BLaER1 treated with 17β-estradiol and CSF1 and Interleukin-3, amounts not matched to agents 10 nM and 100 nM (cell line): ENCODE data around the gene EEF1A2.

ENCODE experiments used
- H3K27ac ChIP-seq, 11 experiments: shearing (Covaris generic); formaldehyde crosslinking; 2 replicates each; pipeline ENCODE4 v1.8.1; 2022
- H3K27me3 ChIP-seq, 11 experiments: shearing (Covaris generic); formaldehyde crosslinking; 2 replicates each; pipeline ENCODE4 v1.8.1; 2022
- H3K36me3 ChIP-seq, 11 experiments: shearing (Covaris generic); formaldehyde crosslinking; 2 replicates each; pipeline ENCODE4 v1.8.1; 2022
- H3K4me1 ChIP-seq, 10 experiments: shearing (Covaris generic); formaldehyde crosslinking; 2 replicates each; pipeline ENCODE4 v1.8.1; 2022
- H3K4me2 ChIP-seq, 11 experiments: shearing (Covaris generic); formaldehyde crosslinking; 2 replicates each; pipeline ENCODE4 v1.8.1; 2022
- H3K4me3 ChIP-seq, 10 experiments: shearing (Covaris generic); formaldehyde crosslinking; 2 replicates each; pipeline ENCODE4 v1.8.1; 2022
- H3K9ac ChIP-seq, 11 experiments: shearing (Covaris generic); formaldehyde crosslinking; 2 replicates each; pipeline ENCODE4 v1.8.1; 2022
- H3K9me3 ChIP-seq, 11 experiments: shearing (Covaris generic); formaldehyde crosslinking; replicated peaks in 1 of 11; 2 replicates each; pipeline ENCODE4 v1.8.1; 2022
- H4K20me1 ChIP-seq, 11 experiments: shearing (Covaris generic); formaldehyde crosslinking; 2 replicates each; pipeline ENCODE4 v1.8.1; 2022
- Cebpa-rat ChIP-seq, 11 experiments: shearing (Covaris generic); IDR thresholded peaks; 2 replicates each; pipeline ENCODE4 v1.8.1; 2022

The EEF1A2 gene

GRCh38 chr20:63527184-63527583 lies 28.3 kb upstream of the EEF1A2 start:
- no peak for TF ChIP-seq Cebpa-rat (IDR thresholded peaks at IDR 0.05)
- Histone ChIP-seq H4K20me1 (peaks cover 11 to 64% (median 26%) of the 10 kb centered on the region in 11 experiments; a peak in 21 of 22 replicates), H3K27ac (no peak overlapping the region), H3K9ac (no peak overlapping the region), H3K4me1 (peaks cover 13 to 38% (median 28%) of the 10 kb centered on the region in 10 experiments), H3K36me3 (peaks cover 13 to 18% (median 16%) of the 10 kb centered on the region in 11 experiments), H3K4me3 (no peak overlapping the region), H3K9me3 (peaks cover 8 to 12% (median 10%) of the 10 kb centered on the region in 11 experiments; a peak in 19 of 22 replicates), H3K27me3 (peaks cover 0 to 1% (median 0%) of the 10 kb centered on the region in 11 experiments; a peak in 1 of 22 replicates), H3K4me2 (no peak overlapping the region)

- H4K20me1 ChIP-seq: peaks cover 21 to 75% (median 37%) of the 10 kb centered on the region in 11 experiments; a peak in 21 of 22 replicates
- H3K36me3 ChIP-seq: peaks cover 16 to 20% (median 19%) of the 10 kb centered on the region in 11 experiments
- no peak for TF ChIP-seq Cebpa-rat (IDR thresholded peaks at IDR 0.05)
- H3K27ac ChIP-seq: no peak overlapping the region
- peak overlapping the region; percentile 38 to 68 (median 51); a peak in 20 of 22 replicates for H3K4me2 ChIP-seq
- no peaks in the 10 kb centered on the region for H3K27me3 ChIP-seq
- peaks cover 8 to 12% (median 10%) of the 10 kb centered on the region in 11 experiments; a peak in 19 of 22 replicates for H3K9me3 ChIP-seq
- H3K9ac ChIP-seq: no peak overlapping the region
- no peak overlapping the region for H3K4me3 ChIP-seq
- H3K4me1 ChIP-seq: peaks cover 20 to 47% (median 36%) of the 10 kb centered on the region in 10 experiments
Measured at GRCh38 chr20:63525971-63526370, 27.1 kb upstream of the EEF1A2 start.

GRCh38 chr20:63525185-63525584 lies 26.3 kb upstream of the EEF1A2 start:
- Histone ChIP-seq H3K9ac (no peak overlapping the region), H3K4me2 (0 out of 22 replicates have a peak overlapping the region, but pooled peaks of 2 of the 11 experiments have one; percentile 50 to 51), H3K9me3 (peaks cover 8 to 12% (median 10%) of the 10 kb centered on the region in 11 experiments; a peak in 19 of 22 replicates), H3K27me3 (no peaks in the 10 kb centered on the region), H3K27ac (no peak overlapping the region), H3K4me1 (peaks cover 20 to 41% (median 32%) of the 10 kb centered on the region in 10 experiments), H3K36me3 (peaks cover 16 to 20% (median 19%) of the 10 kb centered on the region in 11 experiments), H4K20me1 (peaks cover 21 to 75% (median 38%) of the 10 kb centered on the region in 11 experiments; a peak in 21 of 22 replicates), H3K4me3 (no peak overlapping the region)
- TF ChIP-seq Cebpa-rat (IDR thresholded peaks at IDR 0.05): no peak

GRCh38 chr20:63522981-63523611 lies 24.2 kb upstream of the EEF1A2 start:
- H3K4me2 ChIP-seq: peak overlapping the region in 2 of 11 experiments; percentile 19 to 21; a peak in 2 of 22 replicates
- peak overlapping the region in 1 of 10 experiments; percentile 9; a peak in 2 of 20 replicates for H3K4me3 ChIP-seq

GRCh38 chr20:63522091-63522868 lies 23.4 kb upstream of the EEF1A2 start:
- Histone ChIP-seq H3K9ac (peak overlapping the region in 9 of 11 experiments; percentile 26 to 65 (median 49); a peak in 16 of 22 replicates), H3K4me1 (peaks cover 29 to 64% (median 51%) of the 10 kb centered on the region in 10 experiments), H3K9me3 (peaks cover 8 to 12% (median 10%) of the 10 kb centered on the region in 11 experiments; a peak in 19 of 22 replicates), H3K36me3 (peaks cover 16 to 20% (median 19%) of the 10 kb centered on the region in 11 experiments), H3K4me2 (peak overlapping the region; percentile 65 to 100 (median 97); a peak in 21 of 22 replicates), H3K27me3 (no peaks in the 10 kb centered on the region; a peak in 1 of 22 replicates), H3K27ac (no peak overlapping the region), H4K20me1 (peaks cover 21 to 56% (median 38%) of the 10 kb centered on the region in 11 experiments; a peak in 21 of 22 replicates), H3K4me3 (peak overlapping the region in 5 of 10 experiments; percentile 17 to 47 (median 33); a peak in 6 of 20 replicates)
- TF ChIP-seq Cebpa-rat (IDR thresholded peaks at IDR 0.05): no peak

More at GRCh38 chr20:63522981-63523611, 24.2 kb upstream of the EEF1A2 start:
- peaks cover 29 to 58% (median 49%) of the 10 kb centered on the region in 10 experiments for H3K4me1 ChIP-seq
- peaks cover 16 to 20% (median 19%) of the 10 kb centered on the region in 11 experiments for H3K36me3 ChIP-seq
- no peaks in the 10 kb centered on the region; a peak in 1 of 22 replicates for H3K27me3 ChIP-seq
- no peak overlapping the region for H3K9ac ChIP-seq
- peaks cover 21 to 61% (median 38%) of the 10 kb centered on the region in 11 experiments; a peak in 21 of 22 replicates for H4K20me1 ChIP-seq
- no peak for TF ChIP-seq Cebpa-rat (IDR thresholded peaks at IDR 0.05)
- H3K27ac ChIP-seq: no peak overlapping the region
- H3K9me3 ChIP-seq: peaks cover 8 to 12% (median 10%) of the 10 kb centered on the region in 11 experiments; a peak in 19 of 22 replicates

GRCh38 chr20:63521602-63522001 lies 22.7 kb upstream of the EEF1A2 start:
- no peak for TF ChIP-seq Cebpa-rat (IDR thresholded peaks at IDR 0.05)
- Histone ChIP-seq H3K36me3 (peaks cover 16 to 20% (median 19%) of the 10 kb centered on the region in 11 experiments), H3K9ac (peak overlapping the region; percentile 84 to 92 (median 88)), H3K27me3 (no peaks in the 10 kb centered on the region; a peak in 1 of 22 replicates), H4K20me1 (peaks cover 21 to 52% (median 38%) of the 10 kb centered on the region in 11 experiments; a peak in 21 of 22 replicates), H3K27ac (peak overlapping the region in 9 of 11 experiments; percentile 77 to 92 (median 86); a peak in 18 of 22 replicates), H3K4me2 (peak overlapping the region; percentile 93 to 100 (median 99)), H3K4me3 (peak overlapping the region; percentile 78 to 94 (median 88)), H3K9me3 (peaks cover 8 to 12% (median 10%) of the 10 kb centered on the region in 11 experiments; a peak in 19 of 22 replicates), H3K4me1 (peaks cover 29 to 66% (median 51%) of the 10 kb centered on the region in 10 experiments)

- Histone ChIP-seq H3K36me3 (peaks cover 16 to 20% (median 19%) of the 10 kb centered on the region in 11 experiments), H3K27me3 (no peaks in the 10 kb centered on the region; a peak in 1 of 22 replicates), H3K27ac (peak overlapping the region; percentile 75 to 92 (median 85)), H4K20me1 (peaks cover 21 to 49% (median 38%) of the 10 kb centered on the region in 11 experiments; a peak in 21 of 22 replicates), H3K4me3 (peak overlapping the region; percentile 78 to 94 (median 88)), H3K9me3 (peaks cover 8 to 12% (median 10%) of the 10 kb centered on the region in 11 experiments; a peak in 19 of 22 replicates), H3K4me2 (peak overlapping the region; percentile 93 to 100 (median 99)), H3K9ac (peak overlapping the region; percentile 84 to 92 (median 88)), H3K4me1 (peaks cover 25 to 61% (median 46%) of the 10 kb centered on the region in 10 experiments)
- no peak for TF ChIP-seq Cebpa-rat (IDR thresholded peaks at IDR 0.05)
Measured at GRCh38 chr20:63520934-63521601, 22.2 kb upstream of the EEF1A2 start.
